Duodenal mucosa (tissue), 2 donors: Measurements from ENCODE around the gene TBX19.

ENCODE experiments used
- H3K27ac ChIP-seq: one replicate; pipeline ENCODE4 v1.7.0; 2013; ENCODE audit warnings: low read depth, low read length
- H3K27me3 ChIP-seq, 2 donors: one replicate each; pipeline ENCODE4 v1.7.0; 2013; ENCODE audit warnings: low read length in 2 of 2, control low read depth in 1 of 2; ENCODE audit not compliant: insufficient read depth in 2 of 2, control insufficient read depth in 1 of 2
- H3K36me3 ChIP-seq, 2 donors: one replicate each; pipeline ENCODE4 v1.7.0; 2013; ENCODE audit warnings: low read length in 2 of 2, control low read depth in 1 of 2; ENCODE audit not compliant: insufficient read depth in 2 of 2, control insufficient read depth in 1 of 2
- H3K4me1 ChIP-seq, 2 donors: one replicate each; pipeline ENCODE4 v1.7.0; 2013; ENCODE audit warnings: low read length in 2 of 2, control low read depth in 1 of 2; ENCODE audit not compliant: insufficient read depth in 2 of 2, control insufficient read depth in 1 of 2
- H3K4me3 ChIP-seq, 2 donors: one replicate each; pipeline ENCODE4 v1.7.0; 2013; ENCODE audit warnings: low read length in 2 of 2, low read depth in 1 of 2
- H3K9ac ChIP-seq, 2 donors: one replicate each; pipeline ENCODE4 v1.7.0; 2013; ENCODE audit warnings: low read length in 2 of 2, low read depth in 1 of 2
- H3K9me3 ChIP-seq, 2 donors: one replicate each; pipeline ENCODE4 v1.7.0; 2013; ENCODE audit warnings: low read length in 2 of 2, control low read depth in 1 of 2; ENCODE audit not compliant: control insufficient read depth in 1 of 2

Gene TBX19

GRCh38 chr1:168293356-168293755, 12.7 kb downstream of the TBX19 start:
- H3K9ac ChIP-seq: no peak overlapping the region
- H3K27ac ChIP-seq: no peak overlapping the region
- peaks cover 0 to 2% of the 10 kb centered on the region in 2 donors for H3K36me3 ChIP-seq
- no peaks in the 10 kb centered on the region for H3K27me3 ChIP-seq
- no peak overlapping the region for H3K4me3 ChIP-seq
- no peaks in the 10 kb centered on the region for H3K4me1 ChIP-seq
- H3K9me3 ChIP-seq: no peaks in the 10 kb centered on the region

GRCh38 chr1:168295411-168296114, 14.9 kb downstream of the TBX19 start:
- no peaks in the 10 kb centered on the region for H3K4me1 ChIP-seq
- H3K9ac ChIP-seq: no peak overlapping the region
- no peaks in the 10 kb centered on the region for H3K9me3 ChIP-seq
- no peak overlapping the region for H3K4me3 ChIP-seq
- H3K36me3 ChIP-seq: peaks cover 0 to 2% of the 10 kb centered on the region in 2 donors
- no peaks in the 10 kb centered on the region for H3K27me3 ChIP-seq
- no peak overlapping the region for H3K27ac ChIP-seq

- Histone ChIP-seq H3K27ac (no peak overlapping the region), H3K4me3 (no peak overlapping the region), H3K9ac (no peak overlapping the region), H3K27me3 (no peaks in the 10 kb centered on the region), H3K4me1 (peaks cover 0 to 3% of the 10 kb centered on the region in 2 donors), H3K9me3 (no peaks in the 10 kb centered on the region), H3K36me3 (peaks cover 0 to 2% of the 10 kb centered on the region in 2 donors)
These were observed 16.5 kb downstream of the TBX19 start for GRCh38 chr1:168297019-168297730.

- H3K9ac ChIP-seq: no peak overlapping the region
- no peak overlapping the region for H3K27ac ChIP-seq
- H3K4me3 ChIP-seq: no peak overlapping the region
- H3K36me3 ChIP-seq: peaks cover 0 to 2% of the 10 kb centered on the region in 2 donors
- H3K27me3 ChIP-seq: no peaks in the 10 kb centered on the region
- H3K9me3 ChIP-seq: no peaks in the 10 kb centered on the region
- H3K4me1 ChIP-seq: peaks cover 0 to 5% of the 10 kb centered on the region in 2 donors
These were observed 17.8 kb downstream of the TBX19 start for GRCh38 chr1:168298446-168298845.

- no peak overlapping the region for H3K9ac ChIP-seq
- peaks cover 0 to 5% of the 10 kb centered on the region in 2 donors for H3K4me1 ChIP-seq
These were observed 19.9 kb downstream of the TBX19 start for GRCh38 chr1:168300626-168301025.

GRCh38 chr1:168301664-168302320, 21.1 kb downstream of the TBX19 start:
- no peak overlapping the region for H3K4me3 ChIP-seq
- H3K27ac ChIP-seq: no peak overlapping the region
- no peaks in the 10 kb centered on the region for H3K27me3 ChIP-seq
- H3K9me3 ChIP-seq: no peaks in the 10 kb centered on the region
- peaks cover 0 to 4% of the 10 kb centered on the region in 2 donors for H3K36me3 ChIP-seq
- H3K9ac ChIP-seq: no peak overlapping the region
- H3K4me1 ChIP-seq: peaks cover 0 to 5% of the 10 kb centered on the region in 2 donors

More at GRCh38 chr1:168300626-168301025, 19.9 kb downstream of the TBX19 start:
- H3K4me3 ChIP-seq: no peak overlapping the region
- no peak overlapping the region for H3K27ac ChIP-seq
- H3K27me3 ChIP-seq: no peaks in the 10 kb centered on the region
- no peaks in the 10 kb centered on the region for H3K36me3 ChIP-seq
- no peaks in the 10 kb centered on the region for H3K9me3 ChIP-seq

- H3K4me1 ChIP-seq: peaks cover 0 to 5% of the 10 kb centered on the region in 2 donors
- no peak overlapping the region for H3K27ac ChIP-seq
- H3K27me3 ChIP-seq: no peaks in the 10 kb centered on the region
- no peak overlapping the region for H3K9ac ChIP-seq
- no peak overlapping the region for H3K4me3 ChIP-seq
- H3K9me3 ChIP-seq: no peaks in the 10 kb centered on the region
- H3K36me3 ChIP-seq: peaks cover 0 to 4% of the 10 kb centered on the region in 2 donors
These were observed 23.3 kb downstream of the TBX19 start for GRCh38 chr1:168303716-168304540.

GRCh38 chr1:168304865-168305264, 24.2 kb downstream of the TBX19 start:
- no peaks in the 10 kb centered on the region for H3K27me3 ChIP-seq
- H3K27ac ChIP-seq: no peak overlapping the region
- peaks cover 0 to 4% of the 10 kb centered on the region in 2 donors for H3K36me3 ChIP-seq
- no peaks in the 10 kb centered on the region for H3K9me3 ChIP-seq
- no peak overlapping the region for H3K4me3 ChIP-seq
- peaks cover 0 to 5% of the 10 kb centered on the region in 2 donors for H3K4me1 ChIP-seq
- no peak overlapping the region for H3K9ac ChIP-seq

- no peaks in the 10 kb centered on the region for H3K36me3 ChIP-seq
- no peaks in the 10 kb centered on the region for H3K4me1 ChIP-seq
- no peak overlapping the region for H3K27ac ChIP-seq
- H3K9me3 ChIP-seq: no peaks in the 10 kb centered on the region
- H3K4me3 ChIP-seq: no peak overlapping the region
- H3K9ac ChIP-seq: no peak overlapping the region
- H3K27me3 ChIP-seq: no peaks in the 10 kb centered on the region
These were observed 32.3 kb downstream of the TBX19 start for GRCh38 chr1:168312718-168313604.
